Bronchial epithelial cell (primary cell): ENCODE measurements around the gene PRSS38. TPM values are rescaled to one million over a fixed set of nuclear protein-coding genes. Genes with fewer than 3 reads are reported as not detected.
A peak's percentile ranks its signal among the peaks of the same experiment; 100 is the strongest.

ENCODE experiments used
- DNase-seq: peaks from one replicate; pipeline ENCODE4 v3.0.0-alpha.2; 2010; ENCODE audit warnings: low read depth
- FAIRE-seq: peaks from 2 replicates; lab custom pipeline; 2011; peaks lifted over from hg19 to GRCh38; lab: Jason Lieb, UNC
- H3K27me3 ChIP-seq: 2 replicates; pipeline ENCODE4 v1.5.1; 2011; ENCODE audit warnings: low read length; ENCODE audit not compliant: control insufficient read depth, insufficient read depth
- H3K36me3 ChIP-seq: 2 replicates; pipeline ENCODE4 v1.5.1; 2011; ENCODE audit warnings: low read length; ENCODE audit not compliant: control insufficient read depth, insufficient read depth
- H3K4me3 ChIP-seq: 2 replicates; pipeline ENCODE4 v1.5.1; 2011; ENCODE audit warnings: mild to moderate bottlenecking, low read depth, low read length, control low read depth
- total RNA-seq: library from RNA; depleted of rRNA; stranded (reverse); fragments of >200 nt; gene quantifications from 2 replicates; pipeline ENCODE4 v1.2.1, GENCODE V29; 2014
- TF ChIP-seq, protein P1 (sequence below): IDR thresholded peaks from 2 replicates; pipeline ENCODE4 v1.5.1; 2011; ENCODE audit warnings: mild to moderate bottlenecking, moderate library complexity, low read length, control low read depth, inconsistent platforms; ENCODE audit not compliant: insufficient read depth, severe bottlenecking

PRSS38 gene
- total RNA-seq, 1 donor from 2014 or later: not detected

DNA sequence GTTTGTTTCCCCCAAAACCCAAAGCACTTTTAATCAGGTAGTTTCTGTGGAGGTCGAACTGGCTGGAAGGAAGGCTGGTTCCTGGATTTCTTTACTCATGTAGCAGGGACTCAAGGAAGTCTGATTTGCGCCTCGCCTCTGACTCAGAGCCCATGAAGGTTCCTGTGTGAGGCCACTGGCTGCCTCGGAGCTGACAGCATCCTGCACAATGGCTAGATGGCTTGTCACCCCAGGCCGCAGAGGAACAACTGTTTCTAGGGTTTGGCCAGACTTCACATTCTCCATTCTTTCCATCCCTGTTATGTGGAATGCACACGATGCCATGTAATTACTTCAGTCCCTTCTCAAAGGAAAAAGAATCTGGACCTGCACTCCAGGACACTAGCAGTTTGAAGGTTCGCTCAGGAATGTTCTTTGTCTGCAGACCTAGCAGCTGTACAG lies 39.1 kb upstream of the PRSS38 start:
- peak; percentile 42 for DNase-seq
- FAIRE-seq: no peak
- TF ChIP-seq, protein P1, sequence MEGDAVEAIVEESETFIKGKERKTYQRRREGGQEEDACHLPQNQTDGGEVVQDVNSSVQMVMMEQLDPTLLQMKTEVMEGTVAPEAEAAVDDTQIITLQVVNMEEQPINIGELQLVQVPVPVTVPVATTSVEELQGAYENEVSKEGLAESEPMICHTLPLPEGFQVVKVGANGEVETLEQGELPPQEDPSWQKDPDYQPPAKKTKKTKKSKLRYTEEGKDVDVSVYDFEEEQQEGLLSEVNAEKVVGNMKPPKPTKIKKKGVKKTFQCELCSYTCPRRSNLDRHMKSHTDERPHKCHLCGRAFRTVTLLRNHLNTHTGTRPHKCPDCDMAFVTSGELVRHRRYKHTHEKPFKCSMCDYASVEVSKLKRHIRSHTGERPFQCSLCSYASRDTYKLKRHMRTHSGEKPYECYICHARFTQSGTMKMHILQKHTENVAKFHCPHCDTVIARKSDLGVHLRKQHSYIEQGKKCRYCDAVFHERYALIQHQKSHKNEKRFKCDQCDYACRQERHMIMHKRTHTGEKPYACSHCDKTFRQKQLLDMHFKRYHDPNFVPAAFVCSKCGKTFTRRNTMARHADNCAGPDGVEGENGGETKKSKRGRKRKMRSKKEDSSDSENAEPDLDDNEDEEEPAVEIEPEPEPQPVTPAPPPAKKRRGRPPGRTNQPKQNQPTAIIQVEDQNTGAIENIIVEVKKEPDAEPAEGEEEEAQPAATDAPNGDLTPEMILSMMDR: no peak

GRCh38 chr1:227777156-227777555 lies 38.3 kb upstream of the PRSS38 start:
- H3K27me3 ChIP-seq: no peaks in the 10 kb centered on the region
- peaks cover 13% of the 10 kb centered on the region for H3K36me3 ChIP-seq
- no peak for FAIRE-seq
- no peak overlapping the region for H3K4me3 ChIP-seq
- TF ChIP-seq, protein P1: no peak
- no peak for DNase-seq

More for the DNA sequence above, 39.1 kb upstream of the PRSS38 start:
- H3K27me3 ChIP-seq: no peaks in the 10 kb centered on the region
- no peak overlapping the region for H3K4me3 ChIP-seq
- peaks cover 13% of the 10 kb centered on the region for H3K36me3 ChIP-seq

DNA sequence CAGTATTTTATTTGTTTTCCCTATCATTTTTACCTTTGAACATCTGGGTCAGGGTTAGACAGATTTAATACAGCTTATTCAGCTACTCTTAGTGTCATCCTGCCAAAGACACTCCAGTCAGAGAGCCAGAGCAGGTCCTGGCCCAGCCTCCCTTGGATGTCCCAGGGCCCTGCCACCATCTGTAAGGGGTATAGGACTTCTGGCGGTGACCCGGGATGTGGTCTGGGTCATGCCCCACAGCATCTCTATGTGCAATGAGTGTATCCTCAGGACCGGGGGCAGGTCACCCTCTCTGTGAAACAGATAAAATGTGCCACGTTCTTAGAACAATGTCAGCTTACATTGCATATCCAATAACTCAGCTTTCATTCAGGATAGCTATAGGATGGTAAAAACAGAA lies 37.8 kb upstream of the PRSS38 start:
- no peak for FAIRE-seq
- TF ChIP-seq, protein P1: no peak
- Histone ChIP-seq H3K4me3 (no peak overlapping the region), H3K36me3 (peaks cover 13% of the 10 kb centered on the region), H3K27me3 (no peaks in the 10 kb centered on the region)
- no peak for DNase-seq

GRCh38 chr1:227778401-227778947 lies 37.0 kb upstream of the PRSS38 start:
- TF ChIP-seq, protein P1: no peak
- peaks cover 13% of the 10 kb centered on the region for H3K36me3 ChIP-seq
- no peak for DNase-seq

GRCh38 chr1:227779021-227779441 lies 36.4 kb upstream of the PRSS38 start:
- TF ChIP-seq, protein P1: no peak
- H3K36me3 ChIP-seq: peaks cover 12% of the 10 kb centered on the region

More at GRCh38 chr1:227778401-227778947, 37.0 kb upstream of the PRSS38 start:
- Histone ChIP-seq H3K4me3 (no peak overlapping the region), H3K27me3 (no peaks in the 10 kb centered on the region)
- no peak for FAIRE-seq

GRCh38 chr1:227779685-227780084 lies 35.8 kb upstream of the PRSS38 start:
- Histone ChIP-seq H3K4me3 (no peak overlapping the region), H3K36me3 (peaks cover 10% of the 10 kb centered on the region), H3K27me3 (no peaks in the 10 kb centered on the region)
- no peak for DNase-seq
- TF ChIP-seq, protein P1: no peak
- no peak for FAIRE-seq

More at GRCh38 chr1:227779021-227779441, 36.4 kb upstream of the PRSS38 start:
- FAIRE-seq (no peak), DNase-seq (no peak)
- no peaks in the 10 kb centered on the region for H3K27me3 ChIP-seq
- H3K4me3 ChIP-seq: no peak overlapping the region
